Measurements from ENCODE around the gene EFL1. TPM values are rescaled to one million over a fixed set of nuclear protein-coding genes. Genes with fewer than 3 reads are reported as not detected.
"Not testable (repeated sequence)": the region's sequence is repeated elsewhere in the genome, so short reads cannot be mapped to it uniquely, and the experiment has no call there.

Gene EFL1
- total RNA-seq, 6 donors from 2014 or later, result 9.7 to 27.7 (median 17.0) TPM

DNA sequence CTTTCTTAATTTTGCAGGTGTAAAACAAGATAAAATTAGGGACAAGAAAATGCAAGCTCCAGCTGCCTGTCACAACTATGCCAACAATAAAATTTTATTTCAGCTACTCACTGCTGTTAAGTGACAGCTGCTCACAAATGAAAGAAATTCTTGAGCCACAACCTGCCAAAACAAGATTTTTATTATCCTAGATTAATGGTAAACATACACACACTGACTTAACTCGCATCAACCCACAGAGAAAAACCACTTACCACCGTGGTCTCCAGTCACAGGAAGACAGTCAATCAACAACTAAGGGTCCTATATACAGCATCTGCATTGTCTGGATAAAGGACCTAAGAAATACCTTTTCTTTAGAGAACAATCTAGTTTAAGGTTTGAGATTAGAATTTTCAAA is 31.3 kb downstream of the EFL1 start:
- no peaks in the 10 kb centered on the region for H3K4me1 ChIP-seq
- H3K9me3 ChIP-seq, result no peaks in the 10 kb centered on the region
- H3K4me3 ChIP-seq, result no peak overlapping the region
- no peaks in the 10 kb centered on the region for H3K27me3 ChIP-seq
- WGBS, 2 donors, result 42 to 49% methylated on average over 2 of the region's 2 CpGs
- TF ChIP-seq CTCF (IDR thresholded peaks at IDR 0.05) (no peak), POLR2AphosphoS5 (IDR thresholded peaks at IDR 0.05) (no peak), POLR2A (IDR thresholded peaks at IDR 0.05) (no peak), EP300 (IDR thresholded peaks at IDR 0.05) (no peak)
- ATAC-seq (ENCODE audit: low FRiP score in 2 of 2), result no peak
- DNase-seq, result no peak
- H3K27ac ChIP-seq, result no peak overlapping the region
- peaks cover 0 to 26% (median 4%) of the 10 kb centered on the region in 4 donors for H3K36me3 ChIP-seq

GRCh38 chr15:82228750-82229149 is 33.8 kb downstream of the EFL1 start:
- TF ChIP-seq POLR2AphosphoS5 (IDR thresholded peaks at IDR 0.05), result no peak
- TF ChIP-seq POLR2A (IDR thresholded peaks at IDR 0.05), result no peak
- no peak for TF ChIP-seq EP300 (IDR thresholded peaks at IDR 0.05)
- TF ChIP-seq CTCF (IDR thresholded peaks at IDR 0.05), result no peak
- DNase-seq (no peak), ATAC-seq (ENCODE audit: low FRiP score in 2 of 2) (no peak)
- Histone ChIP-seq H3K4me1 (no peaks in the 10 kb centered on the region), H3K27me3 (no peaks in the 10 kb centered on the region), H3K27ac (no peak overlapping the region), H3K36me3 (peaks cover 0 to 28% (median 6%) of the 10 kb centered on the region in 4 donors), H3K9me3 (no peaks in the 10 kb centered on the region), H3K4me3 (no peak overlapping the region)
- WGBS, 2 donors, result 86 to 91% methylated on average over 1 of the region's 1 CpG

DNA sequence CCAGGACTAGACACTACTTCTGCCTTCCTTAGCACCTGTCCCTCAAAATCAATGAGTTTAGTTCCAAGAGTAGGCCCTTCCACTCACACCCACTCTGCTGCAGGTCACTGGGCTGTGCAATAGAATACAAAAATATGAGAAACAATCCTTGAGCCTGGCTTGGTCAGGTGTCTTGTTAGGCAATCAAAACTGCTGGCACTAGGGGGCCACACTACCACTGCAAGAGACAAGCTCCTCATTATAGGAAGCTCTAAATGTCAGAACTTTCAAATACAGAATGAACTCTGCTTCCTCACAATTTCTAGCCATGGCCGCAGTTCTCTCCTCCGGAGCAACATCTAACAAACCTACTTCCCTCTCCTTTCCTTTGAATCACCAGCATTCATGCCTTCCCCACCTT is 41.0 kb downstream of the EFL1 start:
- not testable (repeated sequence) for ATAC-seq (ENCODE audit: low FRiP score in 2 of 2); H3K4me1 ChIP-seq; H3K27ac ChIP-seq; H3K9me3 ChIP-seq; H3K27me3 ChIP-seq; H3K4me3 ChIP-seq
- TF ChIP-seq CTCF (IDR thresholded peaks at IDR 0.05), result peak in 1 of 6 experiments; percentile 5
- WGBS, 2 donors, result 63 to 66% methylated on average over 2 of the region's 2 CpGs
- peak in 1 of 2 donors; percentile 21 for DNase-seq
- H3K36me3 ChIP-seq, result peaks cover 0 to 17% (median 12%) of the 10 kb centered on the region in 4 donors

- H3K27ac ChIP-seq; ATAC-seq (ENCODE audit: low FRiP score in 2 of 2); H3K9me3 ChIP-seq; H3K4me1 ChIP-seq; H3K27me3 ChIP-seq; H3K4me3 ChIP-seq; DNase-seq: not testable (repeated sequence)
- peaks cover 0 to 24% (median 10%) of the 10 kb centered on the region in 4 donors for H3K36me3 ChIP-seq
- WGBS, 2 donors, result 91 to 93% methylated on average over 2 of the region's 2 CpGs
These were observed 46.4 kb downstream of the EFL1 start for GRCh38 chr15:82216092-82216491.

DNA sequence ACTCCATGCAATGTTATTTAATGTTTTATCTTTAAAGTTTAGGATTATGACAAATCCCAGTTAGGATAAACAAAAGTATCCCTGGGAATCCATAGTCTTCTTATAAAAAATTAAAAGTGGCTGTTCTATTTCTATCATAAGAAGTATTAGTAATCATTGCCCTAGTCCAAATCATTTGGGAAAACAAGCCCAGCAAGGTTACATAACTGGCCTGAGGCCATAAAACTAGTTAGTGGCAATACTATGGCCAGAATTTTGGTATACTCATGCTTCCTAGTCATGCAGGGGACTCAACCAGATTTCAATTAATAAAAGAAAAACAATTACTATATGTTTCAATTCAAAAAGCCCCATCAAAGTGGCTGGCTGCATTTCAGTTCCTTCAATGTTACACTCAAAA is 50.3 kb downstream of the EFL1 start:
- not testable (repeated sequence) for H3K4me3 ChIP-seq; DNase-seq; H3K27ac ChIP-seq; ATAC-seq (ENCODE audit: low FRiP score in 2 of 2); H3K27me3 ChIP-seq; H3K4me1 ChIP-seq; H3K9me3 ChIP-seq
- peaks cover 0 to 20% (median 0%) of the 10 kb centered on the region in 4 donors for H3K36me3 ChIP-seq

DNA sequence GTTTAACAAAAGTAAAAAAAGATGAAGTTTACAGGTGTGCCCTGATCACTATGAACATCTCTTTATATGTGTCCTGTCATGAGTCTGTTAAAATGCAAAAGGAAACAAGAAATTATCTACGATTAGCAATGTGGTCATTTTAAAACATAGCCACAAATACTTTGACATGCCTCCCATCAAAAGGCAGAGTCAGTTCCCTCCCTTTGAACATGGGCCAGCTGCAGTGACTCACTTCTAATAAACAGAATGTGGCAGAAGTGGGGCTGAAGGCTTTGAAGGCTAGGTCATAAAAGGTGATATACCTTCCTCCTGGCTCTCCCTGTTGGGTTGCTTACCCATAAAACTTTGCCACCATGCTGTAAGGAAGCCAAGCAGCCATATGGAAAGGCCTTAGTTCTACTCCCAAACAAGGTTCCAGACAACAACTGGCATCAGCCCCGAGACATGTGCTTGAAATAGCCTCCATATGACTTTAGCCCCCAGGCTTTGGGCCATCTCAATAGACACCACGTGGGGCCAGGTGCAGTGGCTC is 52.4 kb downstream of the EFL1 start:
- H3K36me3 ChIP-seq, result peaks cover 0 to 20% (median 0%) of the 10 kb centered on the region in 4 donors
- H3K9me3 ChIP-seq, H3K4me1 ChIP-seq, H3K27ac ChIP-seq, H3K4me3 ChIP-seq, H3K27me3 ChIP-seq, DNase-seq: not testable (repeated sequence)
- ATAC-seq (ENCODE audit: low FRiP score in 2 of 2), result peak in 1 of 2 donors; percentile 56
- WGBS, 2 donors, result 76 to 79% methylated on average over 3 of the region's 3 CpGs

DNA sequence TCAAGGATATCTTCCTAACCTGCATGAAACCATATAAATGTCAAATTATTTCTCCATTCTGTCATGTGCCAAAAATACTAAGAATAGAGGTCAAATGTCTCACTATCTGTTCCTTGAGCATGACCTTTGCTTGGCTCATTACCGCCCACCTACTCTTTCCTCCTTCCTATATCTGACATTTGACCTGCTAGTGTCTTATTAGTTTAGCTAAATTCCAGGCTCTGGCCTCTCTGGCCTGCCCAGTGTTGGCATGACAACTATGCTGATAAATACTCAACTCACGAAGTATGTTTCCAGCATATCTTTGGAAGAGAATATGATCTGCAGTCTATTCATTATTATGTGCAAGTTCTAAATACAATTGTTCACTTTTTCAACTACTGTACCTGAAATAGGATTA is 58.0 kb downstream of the EFL1 start:
- H3K27me3 ChIP-seq; H3K27ac ChIP-seq; H3K4me1 ChIP-seq; ATAC-seq (ENCODE audit: low FRiP score in 2 of 2); H3K9me3 ChIP-seq; H3K4me3 ChIP-seq; H3K36me3 ChIP-seq; DNase-seq: not testable (repeated sequence)
- 64 to 69% methylated on average over 2 of the region's 2 CpGs for WGBS, 2 donors
